ENCODE data around the gene TBC1D22A. TPM values are rescaled to one million over a fixed set of nuclear protein-coding genes. Genes with fewer than 3 reads are reported as not detected.

Gene TBC1D22A
- total and polyA plus RNA-seq, 8 donors: 13.3 to 53.1 (median 21.5) TPM

DNA sequence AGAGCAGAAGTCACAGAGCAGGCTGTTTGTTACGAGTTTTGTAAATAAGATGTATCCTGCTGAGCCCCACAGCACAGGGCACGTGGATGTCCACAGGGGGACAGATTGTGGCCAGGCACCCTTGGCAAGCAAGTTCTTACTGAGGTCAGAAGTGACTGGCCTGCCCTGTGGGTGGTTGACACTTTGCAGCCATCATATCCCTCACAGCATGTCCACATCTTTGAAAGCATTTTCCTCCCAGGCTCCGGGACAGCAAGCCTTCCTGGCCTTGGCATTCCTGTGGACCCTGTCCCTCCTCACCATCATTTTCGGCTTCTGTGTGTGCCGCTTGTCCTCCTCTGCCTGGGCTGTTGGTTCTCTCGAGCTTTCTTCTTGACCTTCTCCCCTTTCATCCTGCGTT is 189.5 kb downstream of the TBC1D22A start:
- no peaks in the 10 kb centered on the region for H3K4me1 ChIP-seq
- no peak for TF ChIP-seq POLR2A (IDR thresholded peaks at IDR 0.05)
- no peak overlapping the region for H3K4me3 ChIP-seq
- peaks cover 0 to 43% (median 21%) of the 10 kb centered on the region in 4 donors for H3K36me3 ChIP-seq
- peak in 1 of 2 donors; percentile 8 for DNase-seq
- intact Hi-C loops (cut with DNase I; ENCODE audit: low total_unique reads): no loop called here
- H3K27ac ChIP-seq: no peak overlapping the region
- H3K27me3 ChIP-seq: no peaks in the 10 kb centered on the region
- no peaks in the 10 kb centered on the region for H3K9me3 ChIP-seq
- WGBS, 5 donors: 90 to 94% (median 93%) methylated on average over 7 of the region's 7 CpGs

DNA sequence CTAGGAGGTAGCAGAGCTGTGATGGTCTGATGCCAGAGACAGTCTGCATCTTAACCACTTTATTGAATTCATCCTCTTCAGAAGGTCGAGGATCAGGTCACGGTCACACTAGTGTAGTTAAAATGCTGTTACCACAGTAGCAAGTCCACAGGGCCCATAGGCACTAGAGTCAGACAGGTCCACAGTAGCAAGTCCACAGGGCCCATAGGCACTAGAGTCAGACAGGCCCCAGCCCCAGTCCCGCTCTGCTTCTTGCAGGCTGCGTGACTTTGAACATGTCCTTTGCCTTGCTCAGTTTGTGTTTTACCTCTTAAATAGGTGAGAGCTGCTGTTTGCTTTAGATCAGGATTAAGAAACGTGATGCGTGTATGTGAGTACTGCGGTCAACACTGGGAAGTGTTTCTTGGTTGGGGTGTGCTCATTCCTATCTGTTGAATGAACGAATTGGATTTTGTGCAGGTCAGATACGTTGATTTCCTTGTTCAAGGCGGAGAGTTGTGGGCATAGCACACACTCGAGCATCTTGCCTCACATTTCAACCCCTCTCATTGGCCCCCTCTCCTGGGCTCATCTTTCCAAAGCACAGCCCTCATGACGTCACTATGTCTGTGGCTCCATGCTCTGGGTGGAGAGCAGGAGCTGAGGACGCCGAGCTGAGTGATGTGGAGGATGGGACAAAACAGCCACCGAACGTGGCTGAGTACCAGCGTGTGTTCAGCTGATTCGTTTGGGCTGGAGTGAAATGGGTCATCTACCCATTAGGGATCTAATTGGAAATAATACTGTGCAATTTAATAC is 191.7 kb downstream of the TBC1D22A start:
- Histone ChIP-seq H3K4me1 (no peaks in the 10 kb centered on the region), H3K4me3 (no peak overlapping the region), H3K36me3 (peaks cover 0 to 43% (median 20%) of the 10 kb centered on the region in 4 donors), H3K9me3 (no peaks in the 10 kb centered on the region), H3K27me3 (no peaks in the 10 kb centered on the region), H3K27ac (no peak overlapping the region)
- DNase-seq: no peak
- intact Hi-C loops (cut with DNase I; ENCODE audit: low total_unique reads): no loop called here
- 84 to 95% (median 91%) methylated on average over 17 to 18 of the region's 18 CpGs for WGBS, 5 donors
- TF ChIP-seq EP300 (IDR thresholded peaks at IDR 0.05) (no peak), POLR2A (IDR thresholded peaks at IDR 0.05) (no peak), POLR2AphosphoS5 (IDR thresholded peaks at IDR 0.05) (no peak)
- TF ChIP-seq, protein P1, sequence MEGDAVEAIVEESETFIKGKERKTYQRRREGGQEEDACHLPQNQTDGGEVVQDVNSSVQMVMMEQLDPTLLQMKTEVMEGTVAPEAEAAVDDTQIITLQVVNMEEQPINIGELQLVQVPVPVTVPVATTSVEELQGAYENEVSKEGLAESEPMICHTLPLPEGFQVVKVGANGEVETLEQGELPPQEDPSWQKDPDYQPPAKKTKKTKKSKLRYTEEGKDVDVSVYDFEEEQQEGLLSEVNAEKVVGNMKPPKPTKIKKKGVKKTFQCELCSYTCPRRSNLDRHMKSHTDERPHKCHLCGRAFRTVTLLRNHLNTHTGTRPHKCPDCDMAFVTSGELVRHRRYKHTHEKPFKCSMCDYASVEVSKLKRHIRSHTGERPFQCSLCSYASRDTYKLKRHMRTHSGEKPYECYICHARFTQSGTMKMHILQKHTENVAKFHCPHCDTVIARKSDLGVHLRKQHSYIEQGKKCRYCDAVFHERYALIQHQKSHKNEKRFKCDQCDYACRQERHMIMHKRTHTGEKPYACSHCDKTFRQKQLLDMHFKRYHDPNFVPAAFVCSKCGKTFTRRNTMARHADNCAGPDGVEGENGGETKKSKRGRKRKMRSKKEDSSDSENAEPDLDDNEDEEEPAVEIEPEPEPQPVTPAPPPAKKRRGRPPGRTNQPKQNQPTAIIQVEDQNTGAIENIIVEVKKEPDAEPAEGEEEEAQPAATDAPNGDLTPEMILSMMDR (IDR thresholded peaks at IDR 0.05): no peak

DNA sequence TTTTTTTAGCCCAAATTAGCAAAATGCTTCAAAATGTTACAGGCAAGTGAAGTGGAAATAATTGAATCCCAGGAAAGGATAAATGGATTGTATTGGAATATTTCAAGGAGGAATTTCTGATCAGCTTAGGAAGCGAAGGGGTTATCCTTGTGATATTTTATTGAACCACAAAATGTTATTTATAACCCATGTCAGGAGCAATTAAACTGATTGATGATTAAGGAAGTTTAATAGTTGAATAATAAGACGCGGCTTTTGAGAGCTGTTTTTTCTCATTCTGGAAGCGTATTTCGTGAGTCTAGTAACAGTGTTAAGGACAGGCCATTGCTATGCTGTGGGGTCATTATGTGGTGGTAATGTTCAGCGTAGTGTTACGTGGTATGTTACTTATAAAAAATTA is 192.3 kb downstream of the TBC1D22A start:
- DNase-seq: no peak

DNA sequence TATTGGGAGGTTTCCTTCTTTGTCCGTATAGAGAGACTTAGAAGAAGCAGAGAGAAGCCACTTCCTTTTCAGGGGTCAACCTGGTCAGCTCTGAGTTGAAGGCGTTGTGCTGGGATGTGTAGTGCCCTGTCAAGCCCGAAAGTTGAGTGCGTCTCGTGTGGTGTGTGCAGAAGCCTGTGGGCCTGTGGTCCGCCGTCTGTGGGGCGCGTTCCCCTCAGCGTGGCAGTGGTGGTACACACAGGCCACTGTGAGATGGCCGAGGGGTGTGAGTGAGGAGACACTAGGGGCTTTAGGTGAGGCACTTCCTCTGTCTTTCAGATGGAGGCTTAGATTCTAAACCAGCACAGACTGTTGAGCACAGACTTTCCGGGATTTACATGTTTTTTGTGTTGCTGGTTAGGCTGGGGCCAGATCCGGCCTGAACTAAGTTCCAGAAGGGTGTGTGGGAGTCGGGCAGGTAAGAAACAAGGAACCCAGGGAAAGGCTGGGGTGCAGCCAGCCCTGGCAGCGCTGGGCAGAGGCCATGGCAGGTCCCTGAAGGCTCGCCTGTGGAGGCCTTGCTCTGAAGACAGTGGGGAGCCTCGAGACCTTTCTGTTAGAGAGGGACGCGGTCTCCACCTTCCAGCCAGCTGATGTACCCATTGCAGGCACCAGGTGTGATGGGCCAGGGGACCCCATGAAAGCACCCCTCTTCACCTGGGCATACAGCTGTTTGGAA is 194.2 kb downstream of the TBC1D22A start:
- Histone ChIP-seq H3K36me3 (peaks cover 0 to 32% (median 10%) of the 10 kb centered on the region in 4 donors), H3K27ac (no peak overlapping the region), H3K9me3 (no peaks in the 10 kb centered on the region), H3K4me3 (no peak overlapping the region), H3K4me1 (no peaks in the 10 kb centered on the region), H3K27me3 (no peaks in the 10 kb centered on the region)
- WGBS, 5 donors: 94 to 96% (median 96%) methylated on average over 18 to 19 of the region's 19 CpGs
- peak in 1 of 2 donors; percentile 21 for DNase-seq
- no peak for TF ChIP-seq EP300 (IDR thresholded peaks at IDR 0.05)
- no peak for TF ChIP-seq POLR2AphosphoS5 (IDR thresholded peaks at IDR 0.05)
- intact Hi-C loops (cut with DNase I; ENCODE audit: low total_unique reads): no loop called here

More for the DNA sequence above, 192.3 kb downstream of the TBC1D22A start:
- Histone ChIP-seq H3K36me3 (peaks cover 0 to 40% (median 15%) of the 10 kb centered on the region in 4 donors), H3K4me3 (no peak overlapping the region), H3K9me3 (no peaks in the 10 kb centered on the region), H3K27me3 (no peaks in the 10 kb centered on the region), H3K27ac (no peak overlapping the region), H3K4me1 (no peaks in the 10 kb centered on the region)
- 93 to 97% (median 97%) methylated on average over 7 of the region's 7 CpGs for WGBS, 5 donors
- no peak for TF ChIP-seq POLR2A (IDR thresholded peaks at IDR 0.05)
- no peak for TF ChIP-seq POLR2AphosphoS5 (IDR thresholded peaks at IDR 0.05)
- TF ChIP-seq, protein P1 (IDR thresholded peaks at IDR 0.05): no peak
- TF ChIP-seq EP300 (IDR thresholded peaks at IDR 0.05): no peak
- intact Hi-C loops (cut with DNase I; ENCODE audit: low total_unique reads): no loop called here

DNA sequence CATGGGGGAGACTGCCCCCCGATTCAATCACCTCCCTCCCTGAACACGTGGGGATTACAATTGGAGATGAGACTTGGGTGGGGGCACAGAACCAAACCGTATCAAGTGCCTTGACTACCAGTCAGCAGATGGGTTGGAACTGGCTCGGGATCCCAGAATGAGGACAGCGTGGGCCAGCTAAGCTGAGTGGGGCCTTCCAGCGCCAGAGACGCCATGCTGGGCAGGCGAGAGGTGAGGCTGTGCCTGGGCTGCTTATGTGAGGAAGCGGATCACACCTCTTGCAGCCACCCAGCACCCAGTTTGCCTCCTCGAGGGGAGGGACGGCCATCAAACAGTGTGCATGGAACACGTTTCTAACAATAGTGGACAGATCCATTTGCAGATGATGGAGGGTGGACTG is 195.1 kb downstream of the TBC1D22A start:
- peak in 1 of 2 donors; percentile 4 for DNase-seq
- Histone ChIP-seq H3K9me3 (no peaks in the 10 kb centered on the region), H3K27ac (no peak overlapping the region), H3K36me3 (peaks cover 0 to 23% (median 7%) of the 10 kb centered on the region in 4 donors), H3K4me3 (no peak overlapping the region), H3K27me3 (no peaks in the 10 kb centered on the region), H3K4me1 (no peaks in the 10 kb centered on the region)
- 91 to 95% (median 94%) methylated on average over 10 to 12 of the region's 12 CpGs for WGBS, 5 donors
- TF ChIP-seq POLR2A (IDR thresholded peaks at IDR 0.05) (no peak), POLR2AphosphoS5 (IDR thresholded peaks at IDR 0.05) (no peak), EP300 (IDR thresholded peaks at IDR 0.05) (no peak)
- TF ChIP-seq, protein P1 (IDR thresholded peaks at IDR 0.05): no peak
- intact Hi-C loops (cut with DNase I; ENCODE audit: low total_unique reads): no loop called here
